RWPE2 (cell line): ENCODE measurements around the gene CALHM1.
"Not testable (repeated sequence)": the region's sequence is repeated elsewhere in the genome, so short reads cannot be mapped to it uniquely, and the experiment has no call there.

Experiments used
- ATAC-seq: fragments of 200-7000 bp; cut with Tn5 transposase; 3 replicates; pipeline ENCODE4 v1.9.1; 2021; ENCODE audit warnings: low read depth
- DNase-seq: peaks from one replicate; pipeline ENCODE4 v3.0.0-alpha.2; 2020; ENCODE audit warnings: low spot score
- H3K27ac ChIP-seq: fragments of 450-650 bp; 2 replicates; pipeline ENCODE4 v1.5.1; 2017; ENCODE audit warnings: mild to moderate bottlenecking; ENCODE audit not compliant: poor library complexity, severe bottlenecking
- H3K27me3 ChIP-seq: fragments of 250-450 bp; sonication (Bioruptor Pico); 2 replicates; pipeline ENCODE4 v1.5.1; 2021; ENCODE audit warnings: mild to moderate bottlenecking, moderate library complexity; ENCODE audit not compliant: insufficient read depth, poor library complexity, severe bottlenecking
- H3K36me3 ChIP-seq: fragments of 250-450 bp; sonication (Bioruptor Pico); 2 replicates; pipeline ENCODE4 v1.5.1; 2020; ENCODE audit warnings: low read depth, mild to moderate bottlenecking, moderate library complexity
- H3K4me1 ChIP-seq: fragments of 250-450 bp; sonication (Bioruptor Pico); 2 replicates; pipeline ENCODE4 v1.5.1; 2021; ENCODE audit warnings: mild to moderate bottlenecking, moderate library complexity; ENCODE audit not compliant: insufficient read depth, poor library complexity, severe bottlenecking
- H3K4me3 ChIP-seq: fragments of 250-450 bp; sonication (Bioruptor Pico); 2 replicates; pipeline ENCODE4 v1.5.1; 2021; ENCODE audit warnings: mild to moderate bottlenecking, moderate library complexity; ENCODE audit not compliant: severe bottlenecking
- H3K9me3 ChIP-seq: fragments of 250-450 bp; sonication (Bioruptor Pico); 2 replicates; pipeline ENCODE4 v1.5.1; 2021; ENCODE audit warnings: mild to moderate bottlenecking, moderate library complexity; ENCODE audit not compliant: severe bottlenecking
- CTCF ChIP-seq: fragments of 450-650 bp; IDR thresholded peaks from one replicate; pipeline ENCODE4 v1.5.1; 2017; ENCODE audit warnings: mild to moderate bottlenecking, moderate library complexity; ENCODE audit not compliant: poor library complexity, severe bottlenecking

Gene CALHM1

GRCh38 chr10:103427866-103428265 is 30.8 kb downstream of the CALHM1 start:
- DNase-seq (no peak), ATAC-seq (no peak)
- TF ChIP-seq CTCF, result no peak
- H3K4me3 ChIP-seq, result no peak overlapping the region
- H3K9me3 ChIP-seq, result no peaks in the 10 kb centered on the region
- H3K36me3 ChIP-seq, result peaks cover 96% of the 10 kb centered on the region
- no peak overlapping the region for H3K27ac ChIP-seq
- H3K27me3 ChIP-seq, result no peaks in the 10 kb centered on the region
- no peaks in the 10 kb centered on the region for H3K4me1 ChIP-seq

- H3K27me3 ChIP-seq, result no peaks in the 10 kb centered on the region
- DNase-seq (no peak), ATAC-seq (no peak)
- no peak overlapping the region for H3K4me3 ChIP-seq
- no peak overlapping the region for H3K27ac ChIP-seq
- H3K9me3 ChIP-seq, result no peaks in the 10 kb centered on the region
- no peaks in the 10 kb centered on the region for H3K4me1 ChIP-seq
- peaks cover 87% of the 10 kb centered on the region for H3K36me3 ChIP-seq
- TF ChIP-seq CTCF, result no peak
Observed at GRCh38 chr10:103423748-103424147, 35.0 kb downstream of the CALHM1 start.

GRCh38 chr10:103419101-103419500 is 39.6 kb downstream of the CALHM1 start:
- Histone ChIP-seq H3K27ac (no peak overlapping the region), H3K4me1 (no peaks in the 10 kb centered on the region), H3K9me3 (no peaks in the 10 kb centered on the region), H3K27me3 (no peaks in the 10 kb centered on the region), H3K36me3 (peaks cover 91% of the 10 kb centered on the region), H3K4me3 (no peak overlapping the region)
- DNase-seq (no peak), ATAC-seq (no peak)
- TF ChIP-seq CTCF, result no peak

- no peak overlapping the region for H3K4me3 ChIP-seq
- H3K9me3 ChIP-seq, result no peaks in the 10 kb centered on the region
- DNase-seq (no peak), ATAC-seq (no peak)
- H3K4me1 ChIP-seq, result no peaks in the 10 kb centered on the region
- peaks cover 91% of the 10 kb centered on the region for H3K36me3 ChIP-seq
- no peaks in the 10 kb centered on the region for H3K27me3 ChIP-seq
- no peak overlapping the region for H3K27ac ChIP-seq
- no peak for TF ChIP-seq CTCF
Observed at GRCh38 chr10:103417601-103418000, 41.1 kb downstream of the CALHM1 start.

GRCh38 chr10:103417148-103417469 is 41.6 kb downstream of the CALHM1 start:
- peaks cover 91% of the 10 kb centered on the region for H3K36me3 ChIP-seq
- peak; percentile 40 for TF ChIP-seq CTCF

More at GRCh38 chr10:103417148-103417469, 41.6 kb downstream of the CALHM1 start:
- H3K27ac ChIP-seq, H3K9me3 ChIP-seq, H3K27me3 ChIP-seq, H3K4me1 ChIP-seq, DNase-seq, H3K4me3 ChIP-seq, ATAC-seq: not testable (repeated sequence)
